HG03064 (cell line): ENCODE data around the gene PIH1D1.

Experiments used
- ATAC-seq: cut with Tn5 transposase; IDR thresholded peaks from one replicate; pipeline ENCODE4 v1.9.1; 2021; ENCODE audit warnings: low read depth; ENCODE audit not compliant: unreplicated experiment

Gene PIH1D1

GRCh38 chr19:49437231-49437630 lies 14.4 kb downstream of the PIH1D1 start:
- ATAC-seq: no peak

DNA sequence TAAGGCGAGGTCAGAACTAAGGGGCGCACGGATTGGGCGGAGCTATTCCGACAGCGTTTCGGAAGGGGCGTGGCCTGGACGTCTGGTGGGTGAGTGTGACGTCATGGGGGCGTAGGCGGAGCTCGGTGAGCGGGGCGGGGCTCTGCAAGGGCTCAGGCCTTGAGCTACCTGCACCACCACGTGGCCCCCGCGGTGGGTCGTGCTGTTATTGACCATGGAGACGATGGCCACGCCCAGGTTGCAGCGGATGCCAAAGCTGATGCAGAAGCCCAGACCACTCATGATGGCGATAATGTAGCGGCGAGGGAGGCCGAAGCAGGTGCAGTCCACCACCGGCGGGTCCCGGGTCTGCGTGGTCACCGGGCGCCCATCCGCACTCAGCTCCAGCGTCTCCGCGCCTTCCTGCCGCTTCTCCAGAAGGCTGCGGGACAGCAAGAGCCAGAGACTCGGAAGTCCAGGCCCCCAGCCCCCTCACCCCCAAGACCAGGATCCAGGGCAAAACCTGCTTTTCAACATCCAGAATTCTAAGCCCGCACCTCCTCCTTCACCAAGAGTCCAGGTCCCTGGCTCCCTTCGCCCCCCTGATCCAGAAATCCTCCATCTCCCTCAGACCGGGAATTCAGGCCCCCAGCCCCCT lies 15.1 kb downstream of the PIH1D1 start:
- ATAC-seq: no peak

- ATAC-seq: no peak
These were observed 15.9 kb downstream of the PIH1D1 start for GRCh38 chr19:49435670-49436069.

DNA sequence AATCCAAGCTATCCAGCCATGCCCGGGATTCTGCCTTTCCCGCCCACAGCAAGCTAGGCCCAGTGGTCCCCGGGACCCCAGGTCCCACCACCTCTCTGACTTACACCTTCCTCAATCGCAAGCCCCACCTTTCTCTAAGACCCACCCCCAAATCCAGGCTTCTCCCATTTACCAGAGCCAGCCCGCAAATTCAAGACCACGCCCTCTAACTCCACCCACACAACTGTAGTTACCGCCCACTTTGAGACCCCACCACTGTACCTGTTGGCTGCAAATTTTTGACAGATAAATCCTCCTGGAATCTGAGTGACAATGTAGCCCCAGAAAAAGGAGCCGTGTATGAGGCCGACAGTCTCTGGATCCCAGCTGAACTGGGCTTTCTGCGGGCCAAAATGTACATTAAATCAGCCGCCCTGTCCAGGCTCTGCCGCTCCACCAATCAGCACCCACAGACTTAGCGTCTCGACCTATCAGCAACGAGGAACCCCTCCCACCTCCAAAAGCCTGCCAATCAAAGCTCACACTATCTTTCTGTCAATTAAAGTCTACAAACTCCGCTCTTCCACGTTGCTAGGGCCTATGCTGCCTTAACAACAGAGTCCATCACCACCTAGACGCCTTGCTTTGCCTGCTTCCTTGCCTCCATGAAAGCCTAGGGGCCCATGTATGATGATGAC lies 16.6 kb downstream of the PIH1D1 start:
- no peak for ATAC-seq

DNA sequence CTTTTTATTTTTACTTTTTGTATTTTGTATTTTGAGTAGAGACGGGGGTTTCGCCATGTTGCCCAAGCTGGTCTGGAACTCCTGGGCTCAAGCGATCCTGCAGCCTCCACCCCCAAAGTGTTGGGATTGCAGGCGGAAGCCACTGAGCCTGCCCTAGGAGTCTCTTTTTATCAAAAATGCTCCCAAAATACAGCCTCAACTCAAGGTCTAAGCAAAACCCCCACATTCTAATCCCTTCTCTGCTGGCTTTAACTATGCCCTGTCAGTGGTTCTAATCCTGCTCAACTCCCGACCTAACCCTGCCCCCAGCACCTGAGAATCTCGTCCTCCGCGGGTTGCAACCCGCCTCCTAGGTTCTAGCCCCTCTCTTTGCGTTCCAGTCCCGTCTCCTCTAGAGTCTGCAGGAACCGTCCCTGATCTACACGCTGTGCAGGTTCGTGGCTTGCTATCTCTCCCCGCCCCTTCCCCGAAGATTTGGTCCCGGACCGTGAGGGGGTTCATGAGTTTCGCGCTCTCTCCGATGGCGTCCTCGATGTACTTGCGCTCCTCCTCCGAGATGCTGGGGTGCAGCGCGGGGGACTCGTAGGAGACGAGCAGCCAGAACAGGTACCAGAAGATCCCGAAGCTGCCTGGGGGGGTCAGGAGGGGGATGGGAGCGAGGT lies 18.2 kb downstream of the PIH1D1 start:
- ATAC-seq: no peak

DNA sequence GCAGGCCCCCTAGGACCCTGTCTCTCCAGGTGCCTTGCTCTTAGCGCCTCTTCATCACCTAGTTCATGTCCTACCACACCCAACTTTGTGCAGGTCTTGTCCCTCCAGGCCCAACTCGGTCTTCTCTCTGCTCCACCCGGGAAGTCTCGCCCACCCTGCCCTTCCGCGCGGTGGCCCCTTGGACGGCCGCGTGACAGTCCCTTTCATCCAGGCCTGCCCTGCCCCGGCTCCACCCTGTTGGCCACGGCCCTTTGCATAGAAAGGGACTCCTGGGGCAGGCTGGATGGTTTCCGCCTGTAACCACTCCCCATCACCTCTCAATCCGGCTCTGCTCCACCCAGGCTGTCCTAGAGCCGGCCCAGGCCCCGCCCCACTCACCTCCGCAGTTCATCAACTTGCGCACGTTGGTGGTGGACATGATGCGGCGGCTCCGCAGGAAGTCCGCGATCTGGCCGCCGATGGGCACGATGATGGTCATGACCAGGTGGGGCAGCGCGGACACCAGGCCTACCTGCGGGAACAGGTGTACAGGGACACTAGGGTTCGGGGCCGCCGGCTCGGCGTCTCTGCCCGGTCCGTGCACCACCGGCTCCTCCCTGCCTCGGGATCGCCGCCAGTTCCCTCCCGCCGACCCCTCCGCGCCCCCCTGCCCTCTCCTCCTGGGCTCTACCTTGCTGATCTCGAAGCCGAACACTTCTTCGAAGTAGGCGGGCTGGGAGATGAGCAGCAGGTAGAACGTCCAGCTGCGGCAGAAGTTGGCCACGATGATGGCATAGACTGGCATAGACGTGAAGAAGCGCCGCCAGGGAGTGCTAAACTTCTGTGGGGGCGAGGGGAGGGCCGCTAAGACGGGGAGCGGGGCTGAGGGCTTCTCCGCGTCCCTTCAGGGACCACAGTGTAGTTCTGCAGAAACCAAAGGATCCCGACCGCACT lies 19.2 kb downstream of the PIH1D1 start:
- ATAC-seq: no peak

GRCh38 chr19:49431330-49431749 lies 20.3 kb downstream of the PIH1D1 start:
- no peak for ATAC-seq

DNA sequence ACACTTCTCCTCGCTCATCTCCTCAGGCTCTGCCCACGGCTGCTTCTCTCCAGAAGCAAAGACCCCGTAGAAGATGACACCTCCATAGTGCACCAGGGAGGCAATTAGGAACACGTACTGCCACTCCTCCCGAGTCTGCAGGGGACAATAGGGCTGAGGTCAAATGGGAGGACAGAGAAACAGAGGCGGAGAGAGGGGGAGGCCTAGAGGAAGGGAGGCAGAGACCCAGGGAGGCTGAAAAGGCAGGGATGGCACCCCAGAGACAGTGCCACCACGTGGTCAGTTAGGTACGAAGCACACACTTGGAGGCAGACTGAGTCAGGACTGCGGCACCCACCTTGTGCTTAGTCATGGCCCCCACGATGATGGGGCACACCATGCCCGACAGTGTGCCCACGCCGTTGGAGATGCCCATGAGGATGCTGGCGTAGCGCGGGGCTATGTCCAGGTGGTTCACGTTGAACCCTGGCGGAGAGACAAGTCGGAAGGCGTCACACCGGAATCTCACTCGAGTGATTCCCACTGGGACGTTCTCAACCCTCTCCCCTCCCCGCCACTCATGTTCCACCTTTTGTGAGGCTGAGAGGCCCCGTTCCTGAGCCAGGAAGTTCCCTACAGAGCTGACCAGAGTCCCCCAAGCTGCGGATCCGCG lies 20.8 kb downstream of the PIH1D1 start:
- ATAC-seq: no peak

- ATAC-seq: no peak
These were observed 21.4 kb downstream of the PIH1D1 start for GRCh38 chr19:49430172-49430677.

GRCh38 chr19:49428547-49429451 lies 22.8 kb downstream of the PIH1D1 start:
- ATAC-seq: no peak

DNA sequence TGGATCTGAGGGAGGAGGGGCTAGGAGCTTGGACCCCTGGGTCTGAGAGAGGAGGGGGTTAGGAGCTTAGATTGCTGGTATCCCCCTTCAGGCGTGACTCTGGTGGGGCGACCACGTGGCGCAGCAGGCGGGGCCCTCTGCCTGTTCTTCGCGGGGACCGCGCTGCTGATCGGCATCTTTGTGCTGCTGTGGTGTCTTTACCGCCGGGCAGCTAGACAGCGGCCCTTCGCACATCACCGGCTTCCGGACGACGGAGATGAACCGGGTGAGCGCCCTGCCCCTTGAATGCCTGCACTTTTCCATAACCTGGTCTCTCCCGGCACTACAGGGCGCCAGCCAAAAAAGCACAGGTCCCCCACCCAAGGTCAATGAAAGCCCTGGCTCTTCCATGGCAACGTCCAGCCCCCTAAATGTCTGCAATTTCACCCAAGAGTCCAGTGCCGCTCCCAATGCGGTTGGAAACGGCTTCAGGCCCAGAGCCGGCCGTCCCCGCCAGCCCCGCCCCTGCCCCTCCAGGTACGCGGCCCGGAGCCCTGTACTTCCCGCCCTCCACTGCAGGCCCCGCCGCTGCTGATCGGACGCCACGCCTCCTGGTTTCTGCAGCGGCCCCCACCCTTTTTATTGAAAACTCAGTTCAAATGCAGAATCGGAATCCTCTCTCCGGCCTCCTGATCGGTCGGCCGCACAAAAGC lies 23.6 kb downstream of the PIH1D1 start:
- no peak for ATAC-seq

DNA sequence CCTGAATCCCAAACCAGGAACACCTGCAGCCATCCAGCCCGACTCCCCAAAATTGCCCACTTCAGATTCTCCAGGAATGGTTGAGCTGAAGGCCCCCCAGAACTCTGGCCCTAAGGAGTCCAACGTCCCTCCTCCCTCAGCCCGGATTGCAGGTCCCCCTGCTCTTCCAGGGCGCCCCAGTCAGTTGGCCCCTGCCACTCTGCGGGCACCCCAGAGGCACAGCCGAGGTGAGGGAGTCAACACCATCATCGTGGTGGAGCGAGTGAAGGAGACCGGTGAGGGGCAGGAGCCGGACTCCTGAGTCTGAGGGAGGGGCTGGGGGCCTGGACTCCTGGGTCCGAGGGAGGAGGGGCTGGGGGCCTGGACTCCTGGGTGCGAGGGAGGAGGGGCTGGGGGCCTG lies 24.3 kb downstream of the PIH1D1 start:
- ATAC-seq: no peak

GRCh38 chr19:49425922-49426592 lies 25.6 kb downstream of the PIH1D1 start:
- no peak for ATAC-seq

GRCh38 chr19:49425178-49425577 lies 26.4 kb downstream of the PIH1D1 start, which contains the start of gene GFY:
Gene GFY, plus strand, starts transcription at chr19:49425388. Its CDS starts 1,043 bp downstream, at chr19:49426431.
- ATAC-seq: no peak

DNA sequence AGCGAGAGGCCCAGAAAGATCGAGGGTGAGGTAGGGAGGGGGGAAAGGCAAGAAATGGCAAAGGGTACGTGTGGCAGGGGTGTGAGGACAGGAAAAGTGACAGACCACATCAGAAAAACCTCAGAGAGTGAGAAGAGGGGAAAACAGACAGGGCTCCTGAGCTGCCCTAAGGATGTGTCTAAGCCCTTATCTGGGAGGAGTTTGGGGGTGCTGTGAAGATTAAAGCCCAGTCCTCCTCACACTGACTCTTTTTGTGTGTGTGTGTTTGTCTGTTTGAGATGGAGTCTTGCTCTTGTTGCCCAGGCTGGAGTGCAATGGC lies 27.7 kb downstream of the PIH1D1 start:
- no peak for ATAC-seq

GRCh38 chr19:49423071-49423984 lies 28.3 kb downstream of the PIH1D1 start, which contains the start of gene PTH2:
Gene PTH2, minus strand, starts transcription at chr19:49423441. Its CDS starts 102 bp downstream, at chr19:49423339.
- ATAC-seq: no peak
